Measurements from ENCODE around the gene MAS1.

The MAS1 gene

GRCh38 chr6:159865226-159865920 lies 25.4 kb upstream of the MAS1 start:
- TF ChIP-seq POLR2A (IDR thresholded peaks at IDR 0.05; ENCODE audit: low read depth, low read length) (no peak), POLR2AphosphoS5 (IDR thresholded peaks at IDR 0.05; ENCODE audit: low read depth, low read length) (no peak), TAF1 (IDR thresholded peaks at IDR 0.05; ENCODE audit: borderline replicate concordance, low read depth, low read length) (no peak)
- DNase-seq (ENCODE audit: insufficient read length) (no peak), FAIRE-seq (no peak)

GRCh38 chr6:159866286-159867247 lies 24.2 kb upstream of the MAS1 start:
- no peak for DNase-seq (ENCODE audit: insufficient read length)
- TF ChIP-seq POLR2A (IDR thresholded peaks at IDR 0.05; ENCODE audit: low read depth, low read length): no peak
- no peak for TF ChIP-seq POLR2AphosphoS5 (IDR thresholded peaks at IDR 0.05; ENCODE audit: low read depth, low read length)
- TF ChIP-seq TAF1 (IDR thresholded peaks at IDR 0.05; ENCODE audit: borderline replicate concordance, low read depth, low read length): no peak
- no peak for FAIRE-seq

DNA sequence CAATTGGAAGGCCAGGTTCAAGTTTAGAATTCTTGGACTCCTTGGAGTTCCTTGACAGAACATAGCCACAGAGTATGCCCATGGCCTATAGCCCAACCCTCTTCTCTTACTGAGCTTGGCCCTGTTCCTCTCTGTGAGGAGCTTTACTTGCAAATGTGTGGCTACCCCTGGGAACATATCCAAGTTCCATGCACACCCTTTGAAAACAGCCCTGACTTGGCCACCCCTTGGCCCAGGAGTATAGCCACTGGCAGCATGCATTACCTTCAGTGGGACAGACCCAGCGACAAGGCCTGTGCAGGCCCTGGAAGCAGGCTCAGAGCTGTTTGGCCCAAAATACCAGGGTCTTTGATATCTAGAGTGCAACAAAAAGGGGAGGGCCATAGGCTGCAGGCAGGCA lies 19.5 kb upstream of the MAS1 start:
- DNase-seq (ENCODE audit: insufficient read length): no peak
- no peak for FAIRE-seq
- TF ChIP-seq POLR2AphosphoS5 (IDR thresholded peaks at IDR 0.05; ENCODE audit: low read depth, low read length) (no peak), TAF1 (IDR thresholded peaks at IDR 0.05; ENCODE audit: borderline replicate concordance, low read depth, low read length) (no peak), POLR2A (IDR thresholded peaks at IDR 0.05; ENCODE audit: low read depth, low read length) (no peak)

GRCh38 chr6:159871906-159872305 lies 18.9 kb upstream of the MAS1 start:
- DNase-seq (ENCODE audit: insufficient read length) (no peak), FAIRE-seq (no peak)
- TF ChIP-seq TAF1 (IDR thresholded peaks at IDR 0.05; ENCODE audit: borderline replicate concordance, low read depth, low read length): no peak
- no peak for TF ChIP-seq POLR2A (IDR thresholded peaks at IDR 0.05; ENCODE audit: low read depth, low read length)
- TF ChIP-seq POLR2AphosphoS5 (IDR thresholded peaks at IDR 0.05; ENCODE audit: low read depth, low read length): no peak

GRCh38 chr6:159874435-159874834 lies 16.4 kb upstream of the MAS1 start:
- DNase-seq (ENCODE audit: insufficient read length) (no peak), FAIRE-seq (no peak)
- no peak for TF ChIP-seq POLR2A (IDR thresholded peaks at IDR 0.05; ENCODE audit: low read depth, low read length)
- no peak for TF ChIP-seq POLR2AphosphoS5 (IDR thresholded peaks at IDR 0.05; ENCODE audit: low read depth, low read length)
- no peak for TF ChIP-seq TAF1 (IDR thresholded peaks at IDR 0.05; ENCODE audit: borderline replicate concordance, low read depth, low read length)

DNA sequence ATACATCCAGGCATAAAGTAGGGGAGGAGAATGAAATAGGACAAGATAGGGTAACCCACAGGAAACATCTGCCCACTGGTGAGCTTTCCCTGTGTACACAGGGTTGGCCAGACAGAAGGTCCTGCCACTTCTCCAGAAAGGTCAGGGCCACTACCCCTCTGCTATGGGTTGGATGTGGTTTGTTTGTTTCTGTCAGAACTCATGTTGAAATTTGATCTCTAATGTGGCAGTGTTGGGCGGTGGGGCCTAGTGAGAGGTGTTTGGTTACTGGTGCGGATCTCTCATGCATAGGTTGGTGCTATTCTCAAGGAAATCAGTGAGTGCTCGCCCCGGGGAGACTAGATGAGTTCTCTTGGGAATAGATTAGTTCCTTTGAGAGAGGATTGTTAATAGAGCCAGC lies 15.6 kb upstream of the MAS1 start:
- TF ChIP-seq TAF1 (IDR thresholded peaks at IDR 0.05; ENCODE audit: borderline replicate concordance, low read depth, low read length) (no peak), POLR2A (IDR thresholded peaks at IDR 0.05; ENCODE audit: low read depth, low read length) (no peak), POLR2AphosphoS5 (IDR thresholded peaks at IDR 0.05; ENCODE audit: low read depth, low read length) (no peak)
- DNase-seq (ENCODE audit: insufficient read length): no peak
- FAIRE-seq: no peak

DNA sequence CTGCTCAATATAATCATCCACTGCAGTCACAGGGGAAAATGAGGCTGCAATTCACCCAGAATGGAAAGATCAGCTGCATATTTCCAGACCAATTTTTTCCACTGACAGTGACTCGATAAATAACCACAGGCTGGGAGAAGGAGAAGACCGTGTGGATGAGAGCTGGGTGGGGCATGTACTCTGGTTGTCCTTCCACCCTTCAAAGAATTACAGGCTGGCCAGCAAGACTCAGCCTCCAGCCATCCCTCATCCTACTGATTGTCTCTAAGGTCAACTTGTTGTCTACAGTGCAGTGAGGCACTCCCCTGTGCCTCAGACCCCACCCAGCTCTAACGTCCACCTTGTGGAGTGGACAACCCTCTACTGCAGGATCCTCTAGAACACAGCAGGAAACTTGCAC lies 14.5 kb upstream of the MAS1 start:
- FAIRE-seq (no peak), DNase-seq (ENCODE audit: insufficient read length) (no peak)
- no peak for TF ChIP-seq TAF1 (IDR thresholded peaks at IDR 0.05; ENCODE audit: borderline replicate concordance, low read depth, low read length)
- TF ChIP-seq POLR2A (IDR thresholded peaks at IDR 0.05; ENCODE audit: low read depth, low read length): no peak
- TF ChIP-seq POLR2AphosphoS5 (IDR thresholded peaks at IDR 0.05; ENCODE audit: low read depth, low read length): no peak

DNA sequence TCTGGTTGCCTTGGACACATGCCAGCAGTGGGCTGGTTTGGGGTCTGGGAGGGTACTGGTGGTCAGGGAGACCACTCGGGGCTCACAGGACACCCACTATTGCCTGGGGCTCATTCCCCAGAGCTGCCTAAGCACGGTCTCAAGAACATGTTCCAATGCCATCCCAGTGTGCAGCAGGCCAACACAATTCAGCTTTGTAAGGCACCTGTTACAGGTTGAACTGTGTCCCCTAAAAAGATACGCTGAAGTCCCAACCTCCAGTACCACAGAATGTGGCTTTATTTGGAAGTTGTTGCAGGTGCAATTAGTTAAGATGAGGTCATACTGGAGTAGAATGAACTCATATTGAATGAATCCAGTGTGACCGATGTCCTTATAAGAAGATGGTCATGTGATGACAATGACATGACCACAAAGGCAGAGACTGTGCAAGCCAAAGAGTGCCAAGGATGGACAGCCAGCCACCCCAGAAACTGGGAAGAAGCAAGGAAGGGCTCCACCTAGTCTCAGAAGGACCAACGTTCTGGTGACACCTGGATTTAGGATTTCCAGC lies 13.5 kb upstream of the MAS1 start:
- FAIRE-seq (no peak), DNase-seq (ENCODE audit: insufficient read length) (no peak)
- TF ChIP-seq POLR2A (IDR thresholded peaks at IDR 0.05; ENCODE audit: low read depth, low read length) (no peak), POLR2AphosphoS5 (IDR thresholded peaks at IDR 0.05; ENCODE audit: low read depth, low read length) (no peak), TAF1 (IDR thresholded peaks at IDR 0.05; ENCODE audit: borderline replicate concordance, low read depth, low read length) (no peak)

GRCh38 chr6:159878341-159878740 lies 12.4 kb upstream of the MAS1 start:
- no peak for FAIRE-seq
- TF ChIP-seq POLR2AphosphoS5 (IDR thresholded peaks at IDR 0.05; ENCODE audit: low read depth, low read length): no peak
- no peak for TF ChIP-seq POLR2A (IDR thresholded peaks at IDR 0.05; ENCODE audit: low read depth, low read length)
- TF ChIP-seq TAF1 (IDR thresholded peaks at IDR 0.05; ENCODE audit: borderline replicate concordance, low read depth, low read length): no peak
- no peak for DNase-seq (ENCODE audit: insufficient read length)

GRCh38 chr6:159879856-159880255 lies 10.9 kb upstream of the MAS1 start:
- DNase-seq (ENCODE audit: insufficient read length) (no peak), FAIRE-seq (no peak)
- TF ChIP-seq POLR2A (IDR thresholded peaks at IDR 0.05; ENCODE audit: low read depth, low read length) (no peak), POLR2AphosphoS5 (IDR thresholded peaks at IDR 0.05; ENCODE audit: low read depth, low read length) (no peak), TAF1 (IDR thresholded peaks at IDR 0.05; ENCODE audit: borderline replicate concordance, low read depth, low read length) (no peak)

DNA sequence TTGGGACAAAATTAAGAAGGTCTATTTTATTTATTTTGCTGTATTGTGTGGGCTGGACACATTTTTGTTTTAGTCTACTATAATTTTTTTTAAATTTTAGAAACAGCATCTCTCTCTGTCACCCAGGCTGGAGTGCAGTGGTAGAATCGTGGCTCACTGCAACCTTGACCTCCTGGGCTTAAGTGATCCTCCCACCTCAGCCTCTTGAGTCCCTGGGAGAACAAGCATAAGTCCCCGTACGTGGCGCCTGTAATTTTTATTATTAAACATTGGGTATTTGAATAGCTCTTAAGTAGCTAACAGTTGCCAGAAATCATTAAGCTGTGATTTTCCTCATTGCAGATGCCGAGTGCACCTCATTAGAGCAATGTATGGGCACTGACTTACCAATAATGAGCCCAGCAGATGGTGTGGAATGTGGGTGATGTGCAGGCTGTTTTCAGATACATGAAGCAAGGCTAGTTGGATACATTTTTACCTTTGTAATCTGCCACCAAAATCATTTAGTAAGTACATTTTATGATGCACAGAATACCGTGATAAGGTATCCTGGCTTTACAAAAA lies 10.3 kb upstream of the MAS1 start:
- DNase-seq (ENCODE audit: insufficient read length): no peak
- no peak for TF ChIP-seq TAF1 (IDR thresholded peaks at IDR 0.05; ENCODE audit: borderline replicate concordance, low read depth, low read length)
- no peak for TF ChIP-seq POLR2A (IDR thresholded peaks at IDR 0.05; ENCODE audit: low read depth, low read length)
- no peak for TF ChIP-seq POLR2AphosphoS5 (IDR thresholded peaks at IDR 0.05; ENCODE audit: low read depth, low read length)

More for the DNA sequence above, 10.3 kb upstream of the MAS1 start:
- no peak for FAIRE-seq

All from GM12892 (cell line).